Chondrocyte (in vitro differentiated cells): ENCODE results near the gene OCA2. TPM values are rescaled to one million over a fixed set of nuclear protein-coding genes. Genes with fewer than 3 reads are reported as not detected.
"Not testable (repeated sequence)": the region's sequence is repeated elsewhere in the genome, so short reads cannot be mapped to it uniquely, and the experiment has no call there.

Experiments
- DNase-seq: peaks from one replicate; pipeline ENCODE4 v3.0.0; 2021; ENCODE audit warnings: mixed read lengths, low spot score
- H3K27ac Mint-ChIP-seq: one replicate; pipeline ENCODE4 v1.8.0; 2021; ENCODE audit warnings: mild to moderate bottlenecking, moderate library complexity, mixed read lengths; ENCODE audit not compliant: unreplicated experiment
- H3K27me3 Mint-ChIP-seq: 2 replicates; pipeline ENCODE4 v1.8.0; 2021; ENCODE audit warnings: low read depth, mixed read lengths
- H3K36me3 Mint-ChIP-seq: 2 replicates; pipeline ENCODE4 v1.8.0; 2021; ENCODE audit warnings: low read depth, mixed read lengths
- H3K4me1 Mint-ChIP-seq: 2 replicates; pipeline ENCODE4 v1.8.0; 2021; ENCODE audit warnings: low read depth, mild to moderate bottlenecking, mixed read lengths
- H3K4me3 Mint-ChIP-seq: one replicate; pipeline ENCODE4 v1.8.0; 2021; ENCODE audit warnings: mild to moderate bottlenecking, moderate library complexity, mixed read lengths; ENCODE audit not compliant: unreplicated experiment
- H3K9me3 Mint-ChIP-seq: 2 replicates; pipeline ENCODE4 v1.8.0; 2021; ENCODE audit warnings: low read depth, mixed read lengths
- CTCF ChIP-seq: fragments of 200-600 bp; sonication (generic); IDR thresholded peaks from 2 replicates; pipeline ENCODE4 v1.5.0; 2021; ENCODE audit warnings: antibody characterized with exemption, mild to moderate bottlenecking, moderate library complexity
- total RNA-seq: library from RNA; stranded (reverse); gene quantifications from 3 replicates; pipeline ENCODE4 v1.2.1, GENCODE V29; 2021

Gene OCA2
- total RNA-seq, 1 donor from 2014 or later, result 0.75 TPM

GRCh38 chr15:28014623-28015200, 84.4 kb downstream of the OCA2 start:
- Mint-ChIP-seq H3K4me1 (no peaks in the 10 kb centered on the region), H3K27ac (no peak overlapping the region), H3K27me3 (no peaks in the 10 kb centered on the region), H3K4me3 (no peak overlapping the region), H3K36me3 (no peaks in the 10 kb centered on the region), H3K9me3 (peaks cover 5% of the 10 kb centered on the region)
- DNase-seq, result no peak
- no peak for TF ChIP-seq CTCF

GRCh38 chr15:28013976-28014375, 85.1 kb downstream of the OCA2 start:
- Mint-ChIP-seq H3K27ac (no peak overlapping the region), H3K27me3 (no peaks in the 10 kb centered on the region), H3K4me1 (no peaks in the 10 kb centered on the region), H3K9me3 (peaks cover 7% of the 10 kb centered on the region), H3K4me3 (no peak overlapping the region), H3K36me3 (no peaks in the 10 kb centered on the region)
- no peak for TF ChIP-seq CTCF
- DNase-seq, result no peak

GRCh38 chr15:28013480-28013879, 85.6 kb downstream of the OCA2 start:
- Mint-ChIP-seq H3K36me3 (no peaks in the 10 kb centered on the region), H3K4me1 (no peaks in the 10 kb centered on the region), H3K9me3 (peaks cover 8% of the 10 kb centered on the region), H3K4me3 (no peak overlapping the region), H3K27ac (no peak overlapping the region), H3K27me3 (no peaks in the 10 kb centered on the region)
- no peak for DNase-seq
- TF ChIP-seq CTCF, result no peak

- no peak for DNase-seq
- no peak overlapping the region for H3K27ac Mint-ChIP-seq
Observed at GRCh38 chr15:28012231-28012630, 86.9 kb downstream of the OCA2 start.

GRCh38 chr15:28008175-28008574, 90.9 kb downstream of the OCA2 start:
- H3K27me3 Mint-ChIP-seq, result not testable (repeated sequence)

More at GRCh38 chr15:28012231-28012630, 86.9 kb downstream of the OCA2 start:
- no peak for TF ChIP-seq CTCF
- Mint-ChIP-seq H3K9me3 (peaks cover 12% of the 10 kb centered on the region), H3K36me3 (no peaks in the 10 kb centered on the region), H3K4me1 (no peaks in the 10 kb centered on the region), H3K27me3 (no peaks in the 10 kb centered on the region), H3K4me3 (no peak overlapping the region)

More at GRCh38 chr15:28008175-28008574, 90.9 kb downstream of the OCA2 start:
- peaks cover 12% of the 10 kb centered on the region for H3K9me3 Mint-ChIP-seq
- H3K4me1 Mint-ChIP-seq, H3K27ac Mint-ChIP-seq, H3K36me3 Mint-ChIP-seq, H3K4me3 Mint-ChIP-seq, DNase-seq: not testable (repeated sequence)
